Inflammatory macrophage treated with lipopolysaccharide for 4 hours (primary cell): Measurements from ENCODE around the gene SLC17A9.

Experiments used
- DNase-seq: peaks from one replicate; pipeline ENCODE4 v3.0.0-alpha.2; 2020

Gene SLC17A9

GRCh38 chr20:62986257-62986800 lies 33.8 kb downstream of the SLC17A9 start:
- DNase-seq, result no peak

- no peak for DNase-seq
These were observed 34.6 kb downstream of the SLC17A9 start for GRCh38 chr20:62987114-62987513.

- peak; percentile 35 for DNase-seq
These were observed 36.7 kb downstream of the SLC17A9 start for GRCh38 chr20:62989201-62989601.

- no peak for DNase-seq
These were observed 37.9 kb downstream of the SLC17A9 start for GRCh38 chr20:62990306-62990825.

DNA sequence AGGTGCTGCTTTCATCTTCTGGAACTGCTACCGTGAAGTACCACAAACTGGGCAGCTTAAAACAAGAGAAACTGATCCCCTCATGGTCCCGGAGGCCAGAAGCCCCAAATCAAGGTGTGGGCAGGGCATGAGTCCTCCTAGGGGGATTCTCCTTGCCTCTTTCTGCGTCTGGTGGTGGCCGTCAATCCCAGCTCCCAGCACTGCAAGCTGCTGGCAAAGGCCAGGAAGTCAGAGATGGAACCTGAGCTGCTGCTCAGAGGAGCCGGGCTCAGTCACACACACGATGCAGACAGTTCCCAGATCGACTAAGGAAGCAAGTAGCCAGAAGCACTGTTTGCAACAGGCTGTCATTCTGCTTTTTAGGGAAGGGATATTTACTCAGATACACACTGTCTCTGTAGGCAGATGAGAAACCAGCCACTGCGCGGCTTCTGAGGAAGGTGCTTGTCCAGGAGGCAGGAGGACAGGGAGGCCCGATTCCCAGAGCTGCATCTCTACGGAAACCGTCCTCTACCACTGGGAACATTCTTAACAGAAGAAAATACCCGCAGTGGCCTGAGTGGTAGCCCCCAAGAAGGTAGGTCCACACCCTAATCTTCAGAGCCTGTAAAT lies 38.8 kb downstream of the SLC17A9 start:
- DNase-seq, result no peak

- no peak for DNase-seq
These were observed 39.4 kb downstream of the SLC17A9 start for GRCh38 chr20:62991863-62992262.

DNA sequence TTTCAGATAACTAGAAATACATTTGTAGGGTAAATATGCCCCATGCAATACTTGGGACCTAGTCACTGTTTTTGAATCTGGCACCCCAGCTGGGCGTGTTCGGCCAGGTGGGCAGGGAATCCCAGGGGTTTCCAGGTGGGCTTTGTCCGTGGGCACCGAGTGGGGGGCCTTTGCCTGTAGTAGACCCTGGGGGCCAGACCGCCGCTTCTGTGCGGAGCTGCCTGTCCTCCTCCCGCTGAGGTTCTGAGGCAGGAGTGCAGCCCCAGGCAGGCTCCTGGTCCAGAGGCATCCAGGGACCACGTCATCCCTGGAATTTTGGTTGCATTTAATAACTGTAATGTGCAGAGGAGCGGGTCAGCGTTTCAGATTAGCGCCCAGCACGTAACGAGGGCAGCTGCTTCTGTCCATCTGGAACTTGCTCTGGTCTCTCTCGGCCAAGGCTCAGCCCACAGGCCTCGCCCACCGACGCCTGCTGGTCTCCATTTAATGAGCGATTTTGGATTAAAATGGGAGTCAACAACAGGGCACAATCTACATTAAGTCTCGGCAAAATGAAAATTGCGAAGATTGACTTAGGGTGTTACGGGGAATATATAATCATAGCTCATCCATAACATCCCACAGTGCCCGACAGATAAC lies 41.5 kb downstream of the SLC17A9 start:
- DNase-seq, result no peak

- no peak for DNase-seq
These were observed 42.4 kb downstream of the SLC17A9 start for GRCh38 chr20:62994869-62995281.

GRCh38 chr20:62995481-62995880 lies 43.0 kb downstream of the SLC17A9 start:
- DNase-seq, result no peak

DNA sequence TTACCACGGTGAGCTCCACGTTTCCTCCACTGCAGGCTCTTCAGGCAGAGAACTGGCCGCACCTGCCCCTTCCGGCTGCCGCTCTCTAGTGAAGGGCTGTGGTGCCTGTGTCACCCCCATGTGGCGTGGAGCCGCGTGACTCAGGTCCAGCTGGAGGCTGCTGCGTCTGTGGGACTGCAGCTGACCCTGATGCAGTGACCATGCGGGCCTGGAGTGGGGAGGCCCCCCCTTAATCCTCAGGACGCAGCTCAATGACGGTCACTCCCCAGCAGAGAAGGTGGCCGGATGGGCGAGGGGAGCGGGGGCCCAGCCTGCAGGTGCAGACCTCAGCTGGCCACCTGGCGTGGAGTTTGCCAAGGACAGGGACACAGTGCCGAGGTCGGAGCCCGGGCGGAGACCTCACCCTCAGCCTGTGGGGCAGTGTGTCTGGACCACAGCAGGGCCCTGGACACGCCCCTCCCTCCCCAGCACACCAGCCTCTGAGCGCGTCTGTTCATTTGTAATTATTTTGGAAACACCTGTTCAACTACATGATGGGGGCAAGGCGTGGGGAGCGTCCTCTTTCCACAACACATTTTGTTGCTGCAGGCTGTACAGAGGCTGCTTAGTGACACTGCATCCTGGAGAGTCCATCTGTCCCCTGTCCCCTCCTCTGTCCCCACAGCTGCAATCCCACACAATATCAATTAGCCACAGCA lies 43.5 kb downstream of the SLC17A9 start:
- no peak for DNase-seq

GRCh38 chr20:62996596-62996982 lies 44.1 kb downstream of the SLC17A9 start:
- DNase-seq, result no peak

DNA sequence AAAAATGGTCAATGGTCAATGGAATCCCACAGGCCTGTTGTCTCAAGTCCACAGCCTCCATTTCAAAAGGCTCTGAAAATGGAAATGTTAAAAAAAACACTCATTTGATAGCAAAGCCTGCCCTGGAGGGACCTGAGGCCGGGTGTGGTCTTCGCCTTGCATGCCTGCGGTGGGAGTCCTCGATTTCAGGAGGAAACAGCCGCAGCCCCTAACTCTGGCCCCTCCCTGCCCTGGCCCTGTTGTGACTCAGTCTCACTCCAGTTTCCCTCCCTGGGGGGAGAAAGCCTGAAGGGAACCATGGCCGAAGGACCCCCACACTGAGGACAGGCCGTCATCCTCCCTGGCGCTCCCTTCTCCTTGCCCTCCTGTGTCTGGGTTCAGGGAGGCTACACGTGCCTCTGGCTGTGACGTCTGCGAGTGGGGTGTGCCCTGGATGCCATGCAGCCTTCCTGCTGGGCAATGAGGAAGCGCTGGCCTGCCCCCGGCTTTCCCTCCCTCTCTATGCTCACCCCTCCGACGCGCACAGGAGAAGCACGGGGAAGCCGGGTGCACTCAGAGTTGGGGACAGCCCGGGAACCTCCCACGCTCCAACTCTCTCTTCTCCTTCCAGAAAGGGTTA lies 45.0 kb downstream of the SLC17A9 start:
- DNase-seq, result peak; percentile 85

DNA sequence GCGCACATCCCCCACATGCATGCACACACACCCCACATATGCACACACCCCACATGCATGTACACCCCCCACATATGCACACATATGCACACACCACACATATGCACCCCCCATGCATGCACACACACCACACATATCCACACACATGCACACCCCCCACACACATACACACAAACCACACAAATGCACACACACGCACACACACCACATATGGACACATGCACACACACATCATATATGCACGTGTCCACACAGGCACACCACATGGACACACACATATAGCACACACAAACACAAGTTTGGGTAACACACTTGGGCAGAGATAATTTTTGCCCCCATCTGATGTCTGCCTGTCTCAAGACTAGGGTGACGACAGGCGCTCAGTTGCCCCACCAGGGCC lies 45.9 kb downstream of the SLC17A9 start:
- DNase-seq, result no peak

GRCh38 chr20:62999580-62999979 lies 47.1 kb downstream of the SLC17A9 start:
- DNase-seq, result no peak

DNA sequence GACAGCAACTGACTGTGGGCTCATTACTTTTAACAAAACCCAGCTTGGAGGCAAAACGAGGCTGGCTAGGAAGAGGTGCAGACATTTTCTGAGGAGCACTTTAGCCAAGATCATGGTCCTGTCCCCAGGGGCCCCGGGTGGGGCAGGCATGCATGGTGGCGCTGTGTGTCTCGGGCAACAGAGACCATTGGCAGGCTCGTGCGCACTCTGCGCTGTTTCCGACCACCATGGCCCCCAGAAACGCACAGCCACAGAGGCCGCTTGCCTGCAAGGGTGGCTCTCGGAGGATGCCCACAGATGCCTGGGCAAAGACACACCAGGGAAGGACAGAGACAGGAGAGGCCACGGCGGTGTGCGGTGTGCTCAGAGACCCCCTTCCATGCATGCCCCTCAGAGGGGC lies 47.5 kb downstream of the SLC17A9 start:
- no peak for DNase-seq

- no peak for DNase-seq
These were observed 48.4 kb downstream of the SLC17A9 start for GRCh38 chr20:63000958-63001357.

GRCh38 chr20:63002511-63002910 lies 50.0 kb downstream of the SLC17A9 start:
- DNase-seq, result no peak

DNA sequence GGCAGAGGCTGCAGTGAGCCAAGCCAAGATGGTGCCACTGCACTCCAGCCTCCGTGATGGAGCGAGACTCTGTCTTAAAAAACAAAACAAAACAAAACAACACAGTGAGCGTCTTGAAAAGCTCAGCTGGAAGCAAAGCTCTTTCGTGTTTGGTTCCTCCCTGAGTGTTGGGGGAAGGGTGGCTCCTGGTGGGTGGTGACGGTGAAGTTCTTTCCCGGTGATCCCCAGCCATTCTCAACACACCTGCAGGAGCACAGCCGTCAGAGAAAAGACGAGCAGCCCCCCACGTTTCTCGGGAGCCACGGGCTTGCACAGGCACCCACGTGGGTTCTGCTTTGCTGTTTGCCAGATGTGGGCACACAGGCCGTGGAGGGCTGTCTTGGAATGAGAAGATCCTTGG lies 51.0 kb downstream of the SLC17A9 start:
- no peak for DNase-seq

- DNase-seq, result no peak
These were observed 52.3 kb downstream of the SLC17A9 start for GRCh38 chr20:63004607-63005364.

DNA sequence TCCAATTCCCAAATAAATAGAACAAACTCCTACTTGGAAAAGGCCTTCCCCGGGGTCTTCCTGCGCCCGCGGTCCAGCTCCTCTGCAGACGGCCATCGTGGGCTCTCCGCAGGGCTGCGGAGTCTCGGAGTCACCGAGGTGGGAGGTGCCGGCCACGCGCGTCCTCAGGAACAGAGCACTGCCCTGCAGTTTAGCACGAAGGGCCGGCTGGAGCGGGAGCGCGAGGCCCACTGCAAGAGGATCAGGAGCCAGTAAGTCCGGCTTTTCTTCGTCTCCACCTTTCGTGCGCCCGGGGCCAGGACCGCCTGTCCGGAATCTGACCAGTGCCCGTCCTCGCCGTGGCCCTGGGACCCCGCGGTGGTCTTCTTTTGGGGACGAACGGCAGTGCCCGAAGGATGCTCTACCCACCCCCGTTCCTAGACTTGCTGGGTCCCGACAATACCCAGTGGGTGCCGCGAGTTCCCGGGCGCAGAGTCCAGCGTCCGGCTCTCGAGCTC lies 52.9 kb downstream of the SLC17A9 start:
- no peak for DNase-seq

DNA sequence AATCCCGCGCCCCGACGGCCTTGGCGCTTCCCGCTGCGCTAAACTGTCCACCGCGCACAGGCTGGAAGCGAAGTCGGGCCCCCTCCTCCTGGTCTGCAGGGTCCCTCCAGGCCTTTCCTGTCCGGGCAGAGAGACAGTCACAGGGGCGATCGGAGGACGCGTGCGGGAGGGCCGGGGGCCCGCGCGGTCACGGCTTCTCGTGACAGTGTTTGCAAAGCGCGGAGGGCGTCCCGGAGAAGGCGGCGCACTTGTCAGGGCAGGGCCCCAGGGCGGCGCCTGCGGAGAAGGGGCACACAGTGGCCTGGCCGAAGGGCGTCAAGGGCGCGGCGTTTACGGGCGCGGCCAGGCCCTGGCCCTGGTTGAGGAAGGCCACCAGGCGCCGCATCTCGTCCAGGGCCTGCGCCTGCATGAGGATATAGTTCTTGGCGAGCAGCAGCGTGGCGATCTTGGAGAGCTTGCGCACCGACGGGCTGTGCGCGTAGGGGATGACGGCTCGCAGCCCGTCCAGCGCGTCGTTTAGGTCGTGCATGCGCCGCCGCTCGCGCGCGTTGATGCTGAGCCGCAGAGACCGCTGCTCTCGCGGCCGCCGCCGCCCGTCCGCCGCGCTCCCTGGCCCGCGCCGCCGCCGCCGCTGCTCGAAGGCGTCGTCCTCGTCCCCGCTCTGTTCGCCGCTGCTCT lies 53.5 kb downstream of the SLC17A9 start:
- DNase-seq, result no peak
